ENCODE measurements around the gene ANGPTL7. TPM values are rescaled to one million over a fixed set of nuclear protein-coding genes. Genes with fewer than 3 reads are reported as not detected.

Gene ANGPTL7
- total RNA-seq, 3 donors from 2014 or later: 0.72 to 1.8 TPM; not detected in 1

DNA sequence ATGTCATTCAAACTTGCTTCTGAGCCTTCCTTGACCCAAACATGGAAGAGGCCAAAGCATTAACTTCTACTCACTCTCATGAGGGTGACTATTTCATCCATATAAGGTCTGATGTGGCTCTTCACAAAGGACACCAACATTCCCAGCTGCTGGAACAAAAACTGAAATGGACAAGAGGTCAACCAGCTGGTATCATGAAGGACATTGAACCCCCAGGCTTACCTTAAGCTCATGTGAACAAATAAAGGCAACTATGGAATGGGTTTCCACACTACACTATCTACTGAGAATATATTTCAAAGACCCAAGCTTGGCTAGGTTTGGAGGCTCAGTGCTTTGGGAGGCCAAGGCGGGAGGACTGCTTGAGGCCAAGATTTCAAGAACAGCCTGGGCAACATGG is 26.9 kb downstream of the ANGPTL7 start:
- Histone ChIP-seq H3K4me1 (ENCODE audit: low read depth) (no peaks in the 10 kb centered on the region), H3K4me3 (no peak overlapping the region), H3K36me3 (ENCODE audit: low read depth) (peaks cover 20% of the 10 kb centered on the region), H3K9me3 (no peaks in the 10 kb centered on the region)
- DNase-seq (no peak), ATAC-seq (no peak)
- TF ChIP-seq, protein P1, sequence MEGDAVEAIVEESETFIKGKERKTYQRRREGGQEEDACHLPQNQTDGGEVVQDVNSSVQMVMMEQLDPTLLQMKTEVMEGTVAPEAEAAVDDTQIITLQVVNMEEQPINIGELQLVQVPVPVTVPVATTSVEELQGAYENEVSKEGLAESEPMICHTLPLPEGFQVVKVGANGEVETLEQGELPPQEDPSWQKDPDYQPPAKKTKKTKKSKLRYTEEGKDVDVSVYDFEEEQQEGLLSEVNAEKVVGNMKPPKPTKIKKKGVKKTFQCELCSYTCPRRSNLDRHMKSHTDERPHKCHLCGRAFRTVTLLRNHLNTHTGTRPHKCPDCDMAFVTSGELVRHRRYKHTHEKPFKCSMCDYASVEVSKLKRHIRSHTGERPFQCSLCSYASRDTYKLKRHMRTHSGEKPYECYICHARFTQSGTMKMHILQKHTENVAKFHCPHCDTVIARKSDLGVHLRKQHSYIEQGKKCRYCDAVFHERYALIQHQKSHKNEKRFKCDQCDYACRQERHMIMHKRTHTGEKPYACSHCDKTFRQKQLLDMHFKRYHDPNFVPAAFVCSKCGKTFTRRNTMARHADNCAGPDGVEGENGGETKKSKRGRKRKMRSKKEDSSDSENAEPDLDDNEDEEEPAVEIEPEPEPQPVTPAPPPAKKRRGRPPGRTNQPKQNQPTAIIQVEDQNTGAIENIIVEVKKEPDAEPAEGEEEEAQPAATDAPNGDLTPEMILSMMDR (IDR thresholded peaks at IDR 0.05): no peak
- intact Hi-C loops (cut with DNase I, micrococcal nuclease): no loop called here

DNA sequence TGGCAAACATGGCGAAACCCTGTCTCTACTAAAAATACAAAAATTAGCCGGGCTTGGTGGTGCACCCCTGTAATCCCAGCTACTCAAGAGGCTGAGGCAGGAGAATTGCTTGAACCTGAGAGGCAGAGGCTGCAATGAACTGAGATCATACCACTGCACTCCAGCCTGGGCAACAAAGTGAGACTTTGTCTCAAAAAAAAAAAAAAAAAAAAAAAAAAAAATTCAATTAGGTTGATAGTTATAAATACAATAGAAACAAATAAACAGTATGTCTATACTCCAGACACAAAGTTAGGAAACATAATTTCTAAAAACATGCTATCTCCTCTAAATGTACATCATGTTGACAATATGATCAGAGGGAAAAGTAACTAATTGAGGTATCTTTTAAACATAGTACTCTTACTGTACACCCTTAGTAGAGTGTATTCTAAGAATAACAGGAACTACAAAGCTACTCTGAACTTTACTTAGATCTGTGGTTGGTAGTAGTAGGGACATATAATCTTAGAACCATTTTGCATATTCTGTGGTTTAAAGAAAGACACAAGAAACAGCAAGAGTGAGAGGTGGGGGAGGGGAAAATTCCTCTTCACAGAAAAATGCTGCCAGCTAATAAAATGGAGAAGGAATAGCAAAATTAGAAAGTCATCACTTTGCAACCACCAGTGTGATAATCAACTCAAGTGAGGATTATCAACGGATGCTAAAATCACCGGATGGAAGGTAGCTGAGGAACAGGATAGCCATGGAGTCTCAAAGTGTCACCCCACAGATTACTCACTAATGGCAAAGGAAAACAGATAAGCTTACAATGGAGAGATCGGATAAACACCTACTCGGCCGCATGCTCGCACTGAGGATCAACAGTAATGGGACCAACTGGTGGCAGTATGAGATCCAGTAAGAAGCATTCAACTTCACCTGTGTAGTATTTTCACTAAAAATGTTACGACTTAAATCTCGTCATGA is 38.2 kb downstream of the ANGPTL7 start:
- intact Hi-C loops (cut with DNase I, micrococcal nuclease): no loop called here
- Histone ChIP-seq H3K36me3 (ENCODE audit: low read depth) (peaks cover 11% of the 10 kb centered on the region), H3K4me3 (no peak overlapping the region), H3K9me3 (no peaks in the 10 kb centered on the region), H3K4me1 (ENCODE audit: low read depth) (no peaks in the 10 kb centered on the region)
- no peak for DNase-seq
- ATAC-seq: peak; percentile 38
- TF ChIP-seq, protein P1 (IDR thresholded peaks at IDR 0.05): no peak

DNA sequence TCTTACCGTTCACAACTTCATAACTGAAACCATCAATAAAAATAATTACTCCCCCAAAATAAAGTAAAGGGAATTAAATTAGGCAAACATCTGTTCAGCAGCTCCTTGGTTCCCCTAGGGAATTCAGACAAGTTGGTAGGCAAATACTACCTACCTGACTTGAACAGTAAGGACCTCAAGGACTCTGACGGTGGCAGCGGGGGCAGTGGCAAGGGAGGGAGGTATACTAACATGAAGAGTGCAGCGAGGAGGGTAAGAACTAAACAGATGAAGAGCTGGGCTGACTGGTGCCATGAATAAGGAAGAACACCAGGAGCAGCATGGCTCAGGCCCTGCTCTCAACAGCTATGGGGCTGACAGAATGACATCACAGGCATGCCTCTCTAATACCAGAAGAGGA is 40.0 kb downstream of the ANGPTL7 start:
- Histone ChIP-seq H3K4me3 (no peak overlapping the region), H3K9me3 (no peaks in the 10 kb centered on the region), H3K36me3 (ENCODE audit: low read depth) (peaks cover 11% of the 10 kb centered on the region), H3K4me1 (ENCODE audit: low read depth) (no peaks in the 10 kb centered on the region)
- TF ChIP-seq, protein P1 (IDR thresholded peaks at IDR 0.05): no peak
- ATAC-seq (no peak), DNase-seq (no peak)
- intact Hi-C loops (cut with DNase I, micrococcal nuclease): no loop called here

DNA sequence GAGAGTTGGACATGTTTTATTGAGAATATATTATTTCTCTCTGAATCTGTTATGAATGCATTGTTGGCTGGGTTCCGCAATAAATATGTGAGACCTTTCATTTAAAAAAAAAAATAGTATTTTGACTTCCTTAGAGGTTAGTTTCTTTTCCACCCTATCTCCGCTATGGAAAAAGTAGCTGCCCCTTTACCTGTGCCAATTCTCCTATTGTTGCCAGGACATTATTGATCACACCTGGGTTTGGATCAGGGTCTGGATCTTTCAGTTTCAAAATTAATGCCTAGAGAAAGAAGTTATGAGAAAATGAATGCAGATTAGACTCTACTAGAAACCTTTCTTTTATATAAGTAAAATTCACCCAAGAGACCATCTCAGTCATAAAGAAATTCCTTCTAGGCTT is 44.1 kb downstream of the ANGPTL7 start:
- Histone ChIP-seq H3K4me1 (ENCODE audit: low read depth) (no peaks in the 10 kb centered on the region), H3K36me3 (ENCODE audit: low read depth) (peaks cover 7% of the 10 kb centered on the region), H3K9me3 (no peaks in the 10 kb centered on the region), H3K4me3 (no peak overlapping the region)
- DNase-seq (no peak), ATAC-seq (no peak)
- TF ChIP-seq, protein P1 (IDR thresholded peaks at IDR 0.05): no peak
- intact Hi-C loops (cut with DNase I, micrococcal nuclease): no loop called here

DNA sequence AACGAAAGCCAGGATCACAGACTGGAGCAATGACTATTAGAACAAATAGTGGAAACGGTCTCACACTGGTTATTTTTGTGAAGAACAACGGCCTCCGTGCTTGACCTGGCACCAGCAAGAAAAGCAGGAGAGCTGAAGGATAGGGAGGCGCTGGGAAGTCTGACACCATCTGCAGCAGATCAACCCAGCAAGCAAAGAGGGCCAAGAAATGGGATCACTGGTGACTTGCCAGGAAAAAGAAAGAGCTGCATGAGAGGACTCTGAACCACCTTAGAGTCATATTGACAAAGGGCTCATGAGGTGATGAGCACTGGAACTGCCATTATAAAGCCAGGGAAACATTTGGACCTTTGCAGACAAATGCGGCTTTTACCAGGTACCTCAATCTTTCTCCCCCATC is 48.2 kb downstream of the ANGPTL7 start:
- Histone ChIP-seq H3K36me3 (ENCODE audit: low read depth) (peaks cover 5% of the 10 kb centered on the region), H3K9me3 (no peaks in the 10 kb centered on the region), H3K4me1 (ENCODE audit: low read depth) (no peaks in the 10 kb centered on the region), H3K4me3 (no peak overlapping the region)
- ATAC-seq: no peak
- DNase-seq: no peak
- intact Hi-C loops (cut with DNase I, micrococcal nuclease): no loop called here
- TF ChIP-seq, protein P1 (IDR thresholded peaks at IDR 0.05): no peak

All from mucosa of descending colon (tissue), 3 donors.